Stimulated activated CD4-positive, alpha-beta T cell treated with anti-CD3 and anti-CD28 coated beads, TNF-alpha, amount 100 ng/mL, for 48 hours (primary cell): ENCODE measurements around the gene RIPOR3.
"Not testable (repeated sequence)": the region's sequence is repeated elsewhere in the genome, so short reads cannot be mapped to it uniquely, and the experiment has no call there.

ENCODE experiments used
- DNase-seq, 3 donors: peaks; one replicate each; pipeline ENCODE4 v3.0.0-alpha.2; 2020; ENCODE audit warnings: low read depth in 3 of 3

The RIPOR3 gene

GRCh38 chr20:50658804-50659380 is 32.5 kb downstream of the RIPOR3 start:
- DNase-seq = no peak

GRCh38 chr20:50655311-50655880 is 35.9 kb downstream of the RIPOR3 start:
- DNase-seq = no peak

DNA sequence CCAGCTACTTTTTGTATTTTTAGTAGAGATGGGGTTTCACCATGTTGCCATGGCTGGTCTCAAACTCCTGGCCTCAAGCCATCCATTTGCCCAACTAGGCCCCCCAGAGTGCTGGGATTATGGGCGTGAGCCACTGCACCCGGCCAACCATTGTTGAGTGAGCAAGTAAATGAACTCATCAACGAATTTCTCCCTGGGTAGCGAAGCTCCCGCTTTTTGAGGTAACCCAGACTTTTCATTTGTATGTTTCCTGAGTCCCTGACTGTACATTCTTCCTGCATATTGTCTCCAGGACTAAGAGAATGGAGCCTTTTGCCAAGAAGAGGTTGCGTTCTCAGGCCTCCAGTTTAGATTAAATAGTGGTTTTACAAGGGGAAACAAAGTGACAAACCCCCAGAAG is 36.4 kb downstream of the RIPOR3 start:
- no peak for DNase-seq

DNA sequence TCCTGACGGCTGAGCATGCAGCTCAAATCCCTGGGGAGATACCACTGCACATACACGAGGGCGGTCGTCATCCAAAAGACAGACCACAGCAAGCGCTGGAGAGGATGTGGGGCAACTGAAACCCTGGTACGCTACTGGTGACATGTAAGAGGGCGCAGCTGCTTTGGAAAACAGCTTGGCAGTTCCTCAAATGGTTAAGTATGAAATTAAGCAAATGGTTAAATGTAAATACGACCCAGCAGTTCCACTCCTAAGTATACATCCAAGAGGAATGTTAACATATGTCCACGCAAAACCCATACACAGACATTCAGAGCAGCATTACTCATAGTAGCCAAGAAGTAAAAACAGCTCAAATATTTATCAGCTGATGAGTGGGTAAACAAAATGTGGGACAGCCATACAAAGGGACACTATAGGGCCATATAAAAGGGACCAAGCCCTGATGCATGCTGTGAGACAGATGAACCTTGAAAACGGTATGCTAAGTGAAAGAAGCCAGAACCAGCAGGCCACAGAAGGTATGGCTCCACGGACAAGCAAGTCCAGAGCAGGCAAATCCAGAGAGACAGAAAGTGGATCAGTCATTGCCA is 38.5 kb downstream of the RIPOR3 start:
- no peak for DNase-seq

DNA sequence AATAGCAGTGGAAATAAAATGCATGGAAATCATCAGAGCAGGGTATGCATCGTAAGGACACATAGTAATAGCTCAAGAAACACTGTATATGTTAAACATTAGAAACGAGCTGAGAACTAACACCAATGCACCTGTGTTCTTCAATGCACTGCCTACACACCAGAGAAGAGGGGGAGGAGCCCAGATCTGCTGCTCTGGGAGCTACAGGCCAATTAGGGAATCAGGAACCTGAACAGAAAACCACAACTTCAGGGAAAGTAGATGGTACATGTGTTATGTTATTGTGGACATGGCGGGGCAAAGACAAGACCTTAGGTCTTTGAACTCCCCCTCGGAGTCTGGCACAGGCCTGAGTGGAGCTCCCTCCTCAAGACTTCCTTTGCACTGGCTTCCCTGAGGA is 39.7 kb downstream of the RIPOR3 start:
- DNase-seq = no peak

DNA sequence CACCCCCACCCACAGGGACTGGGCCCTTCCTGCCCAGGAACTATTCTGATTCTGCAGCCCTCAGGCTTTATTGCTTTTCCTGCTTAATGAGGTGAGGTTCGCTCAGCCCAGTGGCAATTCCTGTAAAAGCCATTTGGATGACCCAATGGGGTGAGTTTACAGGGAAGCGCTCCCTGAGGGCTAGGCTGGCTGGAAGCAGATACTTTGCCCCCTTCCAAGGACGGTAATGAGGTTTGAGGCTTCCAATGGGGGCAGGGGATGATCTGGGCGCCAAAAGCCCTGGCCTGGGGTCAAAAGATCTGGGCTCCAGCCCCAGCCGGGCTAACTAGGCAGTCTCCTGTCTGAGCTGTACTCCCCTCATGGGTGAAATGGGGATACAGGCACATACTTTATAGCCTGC is 41.8 kb downstream of the RIPOR3 start:
- DNase-seq = no peak

GRCh38 chr20:50648651-50649050 is 42.7 kb downstream of the RIPOR3 start:
- DNase-seq = no peak

GRCh38 chr20:50646483-50646996 is 44.8 kb downstream of the RIPOR3 start:
- DNase-seq = no peak

GRCh38 chr20:50645253-50646068 is 45.9 kb downstream of the RIPOR3 start:
- DNase-seq = no peak

- no peak for DNase-seq
Observed at GRCh38 chr20:50642288-50642803, 49.0 kb downstream of the RIPOR3 start.

- not testable (repeated sequence) for DNase-seq
Observed at GRCh38 chr20:50641625-50642287, 49.6 kb downstream of the RIPOR3 start.

DNA sequence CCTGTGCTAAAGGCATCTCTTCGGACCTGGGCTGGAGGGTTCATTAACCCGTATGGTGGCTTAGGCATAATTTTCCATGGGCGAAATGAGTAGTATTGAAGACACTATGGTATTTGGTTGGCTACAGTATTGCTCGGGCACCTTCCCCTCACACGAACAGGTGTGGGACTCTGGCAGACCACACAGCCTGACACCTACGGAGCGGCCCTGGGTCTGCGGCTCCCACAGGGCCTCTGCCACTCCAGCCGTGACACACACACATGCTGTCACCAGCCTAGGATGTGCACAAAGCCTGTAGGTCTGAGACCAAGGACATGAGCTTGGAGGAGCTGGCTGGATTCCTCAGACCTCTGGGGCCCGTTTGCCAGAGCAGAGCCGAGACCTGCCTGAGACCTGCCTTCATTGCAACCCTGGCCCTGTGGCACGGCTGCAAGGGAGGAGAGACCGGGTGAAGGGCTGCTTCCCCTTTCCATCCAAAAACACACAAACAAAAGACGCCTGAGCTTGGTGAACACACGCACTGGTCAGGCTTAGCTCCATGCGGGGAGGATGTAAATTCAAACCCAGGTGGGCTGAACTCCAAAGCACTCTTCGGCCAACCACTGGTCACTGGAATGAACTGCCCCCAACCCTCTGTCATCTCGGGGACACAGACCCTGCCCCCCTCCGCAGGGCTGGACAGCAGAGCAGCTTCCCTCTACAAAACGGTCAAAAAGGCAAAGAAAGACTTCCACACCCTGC is 51.2 kb downstream of the RIPOR3 start:
- not testable (repeated sequence) for DNase-seq

GRCh38 chr20:50638015-50638847 is 53.1 kb downstream of the RIPOR3 start:
- DNase-seq = not testable (repeated sequence)

GRCh38 chr20:50636601-50637540 is 54.5 kb downstream of the RIPOR3 start:
- DNase-seq = no peak

GRCh38 chr20:50635676-50636600 is 55.4 kb downstream of the RIPOR3 start:
- DNase-seq = peak; percentile 26 to 65 (median 44)

DNA sequence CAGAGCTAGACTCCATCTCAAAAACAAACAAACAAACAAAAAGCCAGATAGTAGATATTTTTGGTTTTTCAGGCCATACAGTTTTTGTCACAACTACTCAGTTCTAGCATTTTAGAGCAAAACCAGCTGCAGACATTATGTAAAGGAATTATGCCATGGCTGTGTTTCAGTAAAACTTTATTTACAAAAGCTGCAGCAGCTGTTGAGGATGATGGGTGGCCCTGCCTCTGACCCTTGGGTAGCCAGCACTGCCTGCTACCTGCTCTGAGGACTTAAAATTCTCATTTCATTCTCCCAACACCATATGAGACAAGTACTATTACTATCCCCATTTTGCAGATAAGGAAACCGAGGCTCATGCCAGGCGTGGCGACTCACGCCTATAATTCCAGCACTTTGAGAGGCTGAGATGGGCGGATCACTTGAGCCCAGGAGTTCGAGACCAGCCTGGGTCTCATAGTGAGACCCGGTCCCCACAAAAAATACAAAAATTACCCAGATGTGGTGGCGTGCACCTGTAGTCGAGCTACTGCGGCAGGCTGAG is 56.3 kb downstream of the RIPOR3 start:
- no peak for DNase-seq

DNA sequence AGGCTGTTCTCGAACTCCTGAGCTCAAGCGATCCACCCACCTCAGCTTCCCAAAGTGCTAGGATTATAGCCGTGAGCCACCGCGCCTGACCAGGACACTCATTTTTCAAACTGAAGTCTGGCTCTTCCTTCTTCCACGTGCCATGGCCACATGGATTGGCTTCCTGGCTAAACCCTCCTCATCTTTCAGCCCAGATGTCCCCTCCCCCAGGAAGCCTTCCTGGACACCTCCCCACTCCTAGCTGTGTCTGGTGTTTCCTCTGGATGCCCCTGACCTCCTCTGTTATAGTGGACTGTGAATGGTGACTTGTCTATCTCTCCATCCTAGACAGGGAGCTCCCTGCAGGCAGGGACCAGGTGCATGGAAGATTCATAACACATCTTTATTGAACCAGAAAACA is 57.2 kb downstream of the RIPOR3 start:
- DNase-seq = no peak

GRCh38 chr20:50633361-50633760 is 58.0 kb downstream of the RIPOR3 start:
- no peak for DNase-seq
